Upper lobe of right lung (tissue), 1 donor: ENCODE results near the gene RGS14. TPM values are rescaled to one million over a fixed set of nuclear protein-coding genes. Genes with fewer than 3 reads are reported as not detected.

Source experiments
- ATAC-seq: fragments of 200-7000 bp; cut with Tn5 transposase; one replicate; pipeline ENCODE4 v1.9.1; 2020; ENCODE audit warnings: mild to moderate bottlenecking, moderate library complexity
- DNase-seq: peaks from one replicate; pipeline ENCODE4 v3.0.0-alpha.2; 2020
- H3K27ac ChIP-seq: fragments of 200-600 bp; one replicate; pipeline ENCODE4 v1.8.0; 2022
- H3K27me3 ChIP-seq: fragments of 200-600 bp; one replicate; pipeline ENCODE4 v1.8.0; 2022; ENCODE audit warnings: mild to moderate bottlenecking
- H3K36me3 ChIP-seq: fragments of 200-600 bp; one replicate; pipeline ENCODE4 v1.8.0; 2022
- H3K4me1 ChIP-seq: fragments of 200-600 bp; one replicate; pipeline ENCODE4 v1.8.0; 2022
- H3K4me3 ChIP-seq: fragments of 200-600 bp; one replicate; pipeline ENCODE4 v1.8.0; 2022; ENCODE audit warnings: mild to moderate bottlenecking
- H3K9me3 ChIP-seq: fragments of 200-600 bp; one replicate; pipeline ENCODE4 v1.8.0; 2022
- intact Hi-C: fragments of 100-400 bp; cut with DNase I; formaldehyde crosslinking; loops from one replicate; pipeline ENCODE4 v1.11.0; 2022
- total RNA-seq: library from RNA; stranded (reverse); fragmentation: NEBNext Ultra II Directional; extraction: Animal tissue kit (Norgen Biotek cat#: 25700); gene quantifications from one replicate; pipeline ENCODE4 v1.2.1, GENCODE V29; 2021
- TF ChIP-seq, protein P1 (sequence below): fragments of 200-600 bp; IDR thresholded peaks from one replicate; pipeline ENCODE4 v1.8.0; 2022; ENCODE audit warnings: antibody characterized with exemption
- donor health status: DM: no; HTN: yes; CAD: no; lungs with severe emphysema.

The RGS14 gene
- total RNA-seq, 1 donor from 2014 or later = 17.5 TPM

DNA sequence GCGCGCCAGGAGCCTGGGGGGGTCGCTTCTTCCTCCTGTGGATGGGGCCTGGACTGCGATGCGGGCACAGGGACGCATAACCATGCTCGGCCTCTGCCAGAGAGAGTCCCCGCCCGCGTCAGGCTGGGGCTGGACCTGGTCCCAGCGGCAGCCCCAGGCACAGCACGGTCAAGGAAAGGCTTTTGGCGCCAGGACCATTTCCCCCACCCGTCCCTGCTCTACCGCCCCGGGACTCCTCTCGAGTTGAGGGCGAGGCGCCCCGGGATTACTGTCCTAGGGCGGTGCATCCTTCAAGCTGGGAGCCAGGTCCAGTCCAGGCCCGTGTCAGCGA is 46.4 kb upstream of the RGS14 start:
- intact Hi-C loops = no loop called here
- DNase-seq (no peak), ATAC-seq (peak; percentile 0)
- Histone ChIP-seq H3K9me3 (no peaks in the 10 kb centered on the region), H3K4me3 (peak overlapping the region; percentile 52), H3K27ac (no peak overlapping the region), H3K36me3 (peaks cover 11% of the 10 kb centered on the region), H3K27me3 (no peaks in the 10 kb centered on the region), H3K4me1 (peaks cover 36% of the 10 kb centered on the region)
- TF ChIP-seq, protein P1, sequence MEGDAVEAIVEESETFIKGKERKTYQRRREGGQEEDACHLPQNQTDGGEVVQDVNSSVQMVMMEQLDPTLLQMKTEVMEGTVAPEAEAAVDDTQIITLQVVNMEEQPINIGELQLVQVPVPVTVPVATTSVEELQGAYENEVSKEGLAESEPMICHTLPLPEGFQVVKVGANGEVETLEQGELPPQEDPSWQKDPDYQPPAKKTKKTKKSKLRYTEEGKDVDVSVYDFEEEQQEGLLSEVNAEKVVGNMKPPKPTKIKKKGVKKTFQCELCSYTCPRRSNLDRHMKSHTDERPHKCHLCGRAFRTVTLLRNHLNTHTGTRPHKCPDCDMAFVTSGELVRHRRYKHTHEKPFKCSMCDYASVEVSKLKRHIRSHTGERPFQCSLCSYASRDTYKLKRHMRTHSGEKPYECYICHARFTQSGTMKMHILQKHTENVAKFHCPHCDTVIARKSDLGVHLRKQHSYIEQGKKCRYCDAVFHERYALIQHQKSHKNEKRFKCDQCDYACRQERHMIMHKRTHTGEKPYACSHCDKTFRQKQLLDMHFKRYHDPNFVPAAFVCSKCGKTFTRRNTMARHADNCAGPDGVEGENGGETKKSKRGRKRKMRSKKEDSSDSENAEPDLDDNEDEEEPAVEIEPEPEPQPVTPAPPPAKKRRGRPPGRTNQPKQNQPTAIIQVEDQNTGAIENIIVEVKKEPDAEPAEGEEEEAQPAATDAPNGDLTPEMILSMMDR = no peak

DNA sequence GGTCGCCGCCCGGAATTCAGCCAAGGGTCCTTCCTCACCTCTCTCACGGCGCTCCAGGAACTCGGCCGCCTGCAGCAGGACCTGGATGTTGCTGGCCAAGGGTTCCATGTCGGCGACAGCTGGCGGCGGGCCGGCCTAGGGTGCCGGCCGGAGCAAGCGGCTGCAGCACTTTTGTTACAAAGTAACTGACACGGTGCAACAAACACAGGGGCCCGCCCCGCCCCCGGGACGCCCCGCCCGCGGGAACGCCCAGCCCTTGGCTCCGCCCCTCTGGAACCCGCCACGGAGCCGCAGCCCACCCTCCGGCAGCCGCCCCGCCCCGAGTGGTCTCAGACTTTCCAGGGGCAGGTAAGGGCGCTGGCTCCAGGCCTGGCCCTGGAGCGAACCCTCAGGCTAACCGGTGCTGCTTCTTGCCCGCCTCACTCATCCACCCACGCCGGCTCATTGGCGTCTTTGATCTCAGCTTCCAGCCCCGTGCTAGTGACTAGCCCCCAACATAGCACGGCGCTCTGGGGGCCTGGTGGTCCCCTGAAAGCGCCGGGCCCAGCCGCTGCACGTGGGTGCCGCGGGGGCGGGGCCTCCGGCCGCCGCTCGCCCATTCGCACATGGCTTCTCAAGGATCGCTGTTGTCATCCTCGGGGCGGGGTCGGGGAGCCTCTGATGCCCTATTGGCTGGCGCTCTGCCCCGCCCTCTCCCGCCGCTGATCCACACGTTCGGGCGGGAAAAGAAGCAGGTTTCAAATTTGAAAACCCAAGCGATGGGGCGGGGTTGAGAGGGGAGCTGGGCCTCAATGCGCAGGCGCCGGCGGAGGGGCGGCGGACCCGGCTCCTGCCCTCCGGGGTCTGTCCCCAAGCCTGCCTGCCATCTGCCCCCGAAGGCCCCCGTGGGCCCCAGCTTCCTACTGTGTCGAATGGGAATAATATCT is 45.7 kb upstream of the RGS14 start, which contains the start of gene MXD3:
MXD3 (minus strand) TSS at position 176 of the 926 bp plus-strand sequence; CDS start at position 108, 68 bp downstream.
- ATAC-seq = peak; percentile 92
- Histone ChIP-seq H3K36me3 (peaks cover 5% of the 10 kb centered on the region), H3K27ac (no peak within 1 kb of the TSS), H3K9me3 (no peaks in the 10 kb centered on the region), H3K4me3 (peak within 1 kb of the TSS; percentile 52), H3K4me1 (peaks cover 30% of the 10 kb centered on the region), H3K27me3 (no peaks in the 10 kb centered on the region)
- intact Hi-C loops = no loop called here
- DNase-seq = peak; percentile 97
- TF ChIP-seq, protein P1 = no peak

DNA sequence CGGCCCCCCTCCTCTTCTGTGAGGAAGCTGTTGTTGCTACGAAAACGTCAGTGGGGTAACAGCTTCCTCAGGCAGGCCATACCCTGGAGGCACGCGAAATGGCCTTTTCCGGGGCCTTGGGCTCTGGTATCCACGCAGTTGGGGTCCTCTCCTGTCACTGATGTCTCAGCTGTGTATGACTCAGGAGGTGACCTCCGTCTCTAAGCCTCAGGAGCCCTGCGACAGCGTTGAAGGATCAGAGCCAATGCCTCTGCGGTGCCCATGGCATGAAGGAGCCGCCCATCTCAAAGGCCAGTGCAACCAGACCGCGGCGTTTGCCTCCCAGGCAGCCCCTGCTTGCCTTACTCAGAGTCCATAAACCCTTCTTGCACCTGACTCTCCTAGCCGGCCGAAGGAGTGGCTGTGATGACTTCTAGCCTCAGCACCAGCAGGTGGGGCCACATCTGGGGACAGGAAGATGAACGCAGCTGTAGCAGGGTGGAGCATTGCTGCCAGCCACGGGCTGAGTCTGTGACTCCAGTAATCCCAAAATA is 45.0 kb upstream of the RGS14 start:
- DNase-seq = no peak
- intact Hi-C loops = no loop called here
- no peak for ATAC-seq
- Histone ChIP-seq H3K27ac (no peak overlapping the region), H3K27me3 (no peaks in the 10 kb centered on the region), H3K36me3 (no peaks in the 10 kb centered on the region), H3K4me3 (peak overlapping the region; percentile 52), H3K9me3 (no peaks in the 10 kb centered on the region), H3K4me1 (peaks cover 23% of the 10 kb centered on the region)
- TF ChIP-seq, protein P1 = no peak

DNA sequence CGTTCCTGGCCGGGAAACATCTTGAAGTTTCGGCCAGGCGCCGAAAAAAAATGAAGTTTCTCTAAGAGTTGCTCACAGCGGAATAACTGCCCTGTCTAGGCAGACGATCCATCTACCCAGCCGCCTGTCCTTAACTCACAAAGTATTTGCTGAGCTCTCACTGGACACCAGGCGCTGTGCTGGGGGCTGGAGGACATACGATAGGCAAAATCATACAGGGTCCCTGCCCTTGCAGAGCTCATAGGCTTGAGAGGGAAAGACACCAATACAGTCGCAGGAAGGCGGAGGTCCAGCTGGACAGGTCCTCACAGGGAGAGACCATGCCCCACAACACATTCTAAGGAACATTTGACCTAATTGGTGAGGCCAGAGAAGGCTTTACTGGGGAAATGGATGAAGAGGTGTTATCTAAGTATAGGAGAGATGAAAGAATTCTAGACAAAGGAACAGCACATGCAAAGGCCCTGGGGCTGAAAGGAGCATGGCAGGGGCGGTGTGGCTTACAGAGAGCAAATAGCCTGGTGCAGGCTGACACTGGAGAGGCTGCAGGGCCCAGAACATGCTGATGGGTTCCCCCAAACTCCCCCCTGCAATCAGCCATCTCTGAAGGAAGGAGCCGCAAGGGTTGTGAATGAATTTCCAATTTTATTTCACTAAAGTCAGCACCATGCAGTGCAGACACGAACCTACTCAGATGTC is 44.0 kb upstream of the RGS14 start:
- Histone ChIP-seq H3K27me3 (no peaks in the 10 kb centered on the region), H3K9me3 (no peaks in the 10 kb centered on the region), H3K4me3 (no peak overlapping the region), H3K4me1 (peaks cover 22% of the 10 kb centered on the region), H3K36me3 (no peaks in the 10 kb centered on the region), H3K27ac (no peak overlapping the region)
- TF ChIP-seq, protein P1 = no peak
- ATAC-seq (no peak), DNase-seq (no peak)
- intact Hi-C loops = no loop called here

DNA sequence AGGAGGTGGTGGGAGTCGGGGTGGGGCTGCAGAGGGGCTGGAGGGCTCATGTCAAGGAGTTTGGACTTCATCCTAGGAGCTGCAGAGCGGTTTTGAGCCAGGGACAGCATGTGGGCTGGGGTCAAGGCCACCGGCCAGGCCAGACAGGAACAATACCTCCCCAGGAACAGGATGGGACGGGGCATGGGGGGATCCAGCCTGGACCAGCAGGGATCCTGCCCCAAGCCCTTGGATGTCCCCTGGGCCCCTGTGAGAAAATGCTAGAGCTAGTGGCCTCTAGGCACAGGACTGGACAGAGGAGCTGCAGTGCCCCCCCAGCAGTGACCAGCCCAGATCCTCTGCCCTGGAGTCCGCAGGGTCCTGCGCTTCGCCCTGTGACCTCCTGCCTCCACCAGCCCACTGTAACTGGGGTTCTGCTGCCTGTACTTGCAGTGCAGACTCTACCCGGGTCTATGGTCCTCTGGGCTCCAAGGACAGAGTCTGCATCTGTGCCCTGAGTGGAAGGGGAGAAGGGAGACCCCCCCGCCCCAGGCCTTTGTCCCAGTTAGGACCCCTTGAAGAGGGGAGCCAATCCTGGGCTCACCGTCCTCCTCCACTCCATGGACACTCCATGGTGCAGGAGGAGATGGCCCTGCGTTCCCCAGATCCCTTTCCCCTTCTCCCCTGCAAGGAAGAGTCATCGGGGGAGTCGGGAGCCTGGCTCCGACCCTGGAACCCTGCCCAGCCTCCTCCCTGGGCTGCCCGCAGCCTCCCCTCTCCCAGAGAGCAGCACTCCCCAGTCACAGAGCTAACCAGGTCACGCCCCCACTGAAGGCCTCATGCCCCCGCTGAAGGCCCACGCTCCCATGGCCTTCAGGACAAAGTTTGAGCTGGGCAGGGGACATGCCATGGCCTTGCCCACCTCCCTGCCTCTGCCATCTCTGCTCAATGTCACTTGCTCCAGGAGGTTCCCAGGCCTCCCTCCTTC is 43.1 kb upstream of the RGS14 start:
- Histone ChIP-seq H3K27ac (no peak overlapping the region), H3K9me3 (no peaks in the 10 kb centered on the region), H3K4me1 (peaks cover 22% of the 10 kb centered on the region), H3K27me3 (no peaks in the 10 kb centered on the region), H3K36me3 (no peaks in the 10 kb centered on the region), H3K4me3 (no peak overlapping the region)
- intact Hi-C loops = no loop called here
- TF ChIP-seq, protein P1 = no peak
- ATAC-seq (no peak), DNase-seq (peak; percentile 59)
